ENCODE measurements around the gene AP4B1. TPM values are rescaled to one million over a fixed set of nuclear protein-coding genes. Genes with fewer than 3 reads are reported as not detected.
"Not testable (repeated sequence)": the region's sequence is repeated elsewhere in the genome, so short reads cannot be mapped to it uniquely, and the experiment has no call there.

Gene AP4B1
- total RNA-seq, 1 experiment from 2014 or later = 55.9 TPM

DNA sequence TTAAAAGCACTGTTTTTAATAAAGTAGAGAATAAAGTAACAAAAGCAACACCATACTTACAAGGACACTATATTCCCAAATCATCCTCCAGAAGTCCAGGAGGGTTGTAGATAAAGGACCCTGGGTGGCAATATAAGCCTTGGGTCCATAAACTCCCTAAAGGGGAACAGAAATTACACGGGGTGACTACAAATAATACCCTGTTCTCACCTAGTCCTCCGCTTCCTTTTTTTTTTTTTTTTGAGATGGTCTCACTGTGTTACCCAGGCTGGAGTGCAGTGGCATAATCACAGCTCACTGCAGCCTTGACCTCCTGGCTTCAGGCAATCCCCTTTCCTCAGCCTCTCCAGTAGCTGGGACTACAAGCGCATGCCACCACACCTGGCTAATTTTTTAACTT is 46.2 kb downstream of the AP4B1 start:
- no peak for DNase-seq (ENCODE audit: low read depth)

DNA sequence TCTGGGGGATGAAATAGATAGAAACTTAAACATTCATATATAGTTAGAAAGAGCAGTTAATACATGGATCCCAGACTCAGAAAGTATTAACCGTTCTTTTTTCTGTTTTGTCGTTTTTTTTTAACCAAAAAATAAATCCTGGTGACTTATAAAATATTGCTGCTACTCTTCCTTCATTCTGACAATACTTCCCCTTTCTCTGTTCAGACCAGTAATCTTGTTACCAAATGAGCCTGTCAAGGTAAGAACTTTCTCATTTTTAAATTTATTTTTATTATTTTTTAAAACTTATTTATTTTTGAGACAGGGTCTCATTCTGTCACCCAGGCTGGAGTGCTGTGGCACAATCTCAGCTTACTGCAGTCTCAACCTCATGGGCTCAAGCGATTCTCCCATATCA is 46.8 kb downstream of the AP4B1 start:
- no peak for DNase-seq (ENCODE audit: low read depth)

DNA sequence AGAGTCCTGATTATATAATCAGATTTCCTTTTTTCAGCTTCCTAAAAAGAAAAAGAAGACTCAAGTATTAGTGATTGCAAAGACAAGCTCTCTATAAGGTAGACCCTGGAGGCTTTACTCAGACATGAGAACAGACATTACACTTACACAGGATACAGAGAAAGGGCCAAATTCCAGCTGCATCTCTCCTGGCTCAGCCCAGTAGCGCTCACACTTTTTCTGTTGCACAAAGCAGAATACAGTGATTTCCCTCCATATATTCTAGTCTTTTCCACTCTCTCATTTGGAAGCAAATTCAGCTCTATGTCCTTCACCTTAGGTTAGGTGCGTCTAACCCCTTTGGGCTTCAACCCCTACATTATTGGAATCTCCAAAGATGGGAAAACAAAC is 48.2 kb downstream of the AP4B1 start:
- no peak for DNase-seq (ENCODE audit: low read depth)

DNA sequence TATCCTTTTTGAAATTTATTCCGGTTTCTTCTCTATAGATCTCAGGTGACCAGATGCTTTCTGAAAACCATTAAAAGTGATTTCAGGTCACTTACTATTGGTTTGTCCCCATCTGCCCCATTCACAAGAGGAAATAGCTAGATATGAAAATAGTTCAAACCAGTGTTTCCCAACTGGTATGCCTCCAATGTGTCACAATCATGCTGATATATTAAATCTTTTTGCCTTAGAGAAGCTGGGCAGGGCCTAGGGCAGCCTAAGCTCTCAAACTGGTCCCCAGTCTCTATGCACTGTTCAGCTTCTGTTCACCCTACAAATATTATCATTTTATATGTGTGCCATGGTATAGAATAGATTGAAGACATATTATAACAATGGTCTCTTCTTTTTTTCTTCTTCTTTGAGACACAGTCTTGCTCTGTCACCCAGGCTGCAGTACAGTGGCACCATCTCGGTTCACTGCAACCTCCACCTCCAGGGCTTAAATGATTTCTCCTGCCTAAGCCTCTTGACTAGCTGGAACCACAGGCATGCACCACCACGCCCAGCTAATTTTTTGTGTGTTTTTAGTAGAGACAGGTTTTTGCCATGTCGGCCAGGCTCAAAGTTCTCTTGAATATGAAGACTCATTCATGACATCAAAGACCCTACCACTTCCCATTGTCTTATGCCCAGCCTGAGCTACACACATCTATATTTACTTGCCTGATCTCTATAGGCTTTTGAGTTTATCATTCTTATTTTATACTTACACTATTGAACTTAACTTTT is 48.8 kb downstream of the AP4B1 start:
- no peak for DNase-seq (ENCODE audit: low read depth)

DNA sequence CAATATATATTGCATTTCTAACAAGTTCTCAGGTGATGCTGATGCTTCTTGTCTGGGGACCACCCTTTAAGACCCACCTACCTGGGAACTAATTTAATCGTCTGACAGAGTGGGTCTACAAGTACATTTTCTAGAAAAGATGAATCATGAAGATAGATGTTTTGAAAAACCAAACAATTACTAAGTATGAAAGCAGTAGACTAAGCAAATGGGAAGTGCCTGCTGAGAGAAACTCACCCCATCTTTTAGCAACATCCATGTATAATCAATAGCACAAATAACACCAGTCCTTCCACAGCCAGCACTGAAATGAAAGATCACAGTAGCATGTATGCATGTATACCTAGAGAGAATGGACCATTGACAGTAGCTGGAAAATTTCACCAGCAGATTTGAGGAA is 50.4 kb downstream of the AP4B1 start:
- DNase-seq (ENCODE audit: low read depth) = no peak

DNA sequence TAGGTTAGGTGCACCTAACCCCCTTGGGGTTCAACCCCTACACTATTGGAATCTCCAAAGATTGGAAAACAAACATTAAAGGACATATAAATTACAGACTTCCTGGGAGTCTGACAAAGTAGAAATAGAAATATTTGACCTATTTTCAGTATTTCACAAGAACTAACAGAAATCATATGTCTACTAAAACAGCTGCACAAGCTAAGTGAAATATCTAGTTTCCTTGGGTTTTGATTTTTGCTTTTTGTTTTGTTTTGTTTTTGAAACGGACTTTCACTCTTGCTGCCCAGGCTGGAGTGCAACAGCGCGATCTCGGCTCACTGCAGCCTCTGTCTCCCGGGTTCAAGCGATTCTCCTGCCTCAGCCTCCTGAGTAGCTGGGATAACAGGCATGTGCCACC is 51.9 kb downstream of the AP4B1 start:
- not testable (repeated sequence) for DNase-seq (ENCODE audit: low read depth)

DNA sequence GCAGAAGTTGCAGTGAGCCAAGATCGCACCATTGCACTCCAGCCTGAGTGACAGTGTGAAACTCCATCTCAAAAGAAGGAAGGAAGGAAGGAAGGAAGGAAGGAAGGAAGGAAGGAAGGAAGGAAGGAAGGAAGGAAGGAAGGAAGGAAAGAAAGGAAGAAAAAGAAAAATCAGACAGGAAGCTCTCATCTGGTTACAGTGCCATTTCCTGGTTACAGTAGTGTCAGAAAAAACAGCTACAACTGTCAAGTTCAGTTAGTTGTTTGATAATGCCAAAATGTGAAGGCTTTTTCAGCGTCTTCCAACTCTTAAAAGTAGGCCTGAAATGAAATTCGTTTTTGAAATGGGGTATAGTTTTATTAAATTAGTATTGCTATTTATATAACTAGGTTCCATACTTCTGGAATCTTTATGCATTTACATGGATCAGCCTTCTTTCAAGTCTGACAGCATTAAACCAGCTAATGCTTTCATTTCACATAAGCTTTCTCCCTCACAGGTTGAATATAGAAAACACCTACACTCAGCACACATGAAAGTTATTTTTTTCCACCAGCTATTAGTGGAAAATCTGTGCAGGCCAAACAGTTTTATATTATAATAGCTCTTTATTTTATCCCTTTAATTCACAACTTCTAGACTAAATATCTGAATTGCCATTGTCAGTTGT is 54.3 kb downstream of the AP4B1 start:
- no peak for DNase-seq (ENCODE audit: low read depth)

DNA sequence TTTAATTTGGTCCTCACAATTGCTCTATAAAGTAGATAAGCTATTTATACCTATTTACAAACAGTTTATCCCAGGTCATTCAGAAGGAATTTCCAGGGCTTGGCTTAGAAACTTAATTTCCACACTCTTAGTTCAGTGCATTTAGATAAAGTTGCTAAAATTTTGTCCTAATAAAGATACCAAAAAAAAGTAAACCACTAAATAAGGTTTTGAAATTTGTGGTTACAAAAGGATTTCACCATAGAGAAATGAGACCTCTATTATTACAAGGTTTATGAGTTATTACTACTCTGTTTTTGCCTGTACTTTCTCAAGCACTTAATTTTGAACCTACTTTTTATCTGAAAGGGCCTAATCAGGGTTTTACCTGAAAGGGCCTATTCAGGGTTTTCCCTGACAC is 55.5 kb downstream of the AP4B1 start:
- no peak for DNase-seq (ENCODE audit: low read depth)

DNA sequence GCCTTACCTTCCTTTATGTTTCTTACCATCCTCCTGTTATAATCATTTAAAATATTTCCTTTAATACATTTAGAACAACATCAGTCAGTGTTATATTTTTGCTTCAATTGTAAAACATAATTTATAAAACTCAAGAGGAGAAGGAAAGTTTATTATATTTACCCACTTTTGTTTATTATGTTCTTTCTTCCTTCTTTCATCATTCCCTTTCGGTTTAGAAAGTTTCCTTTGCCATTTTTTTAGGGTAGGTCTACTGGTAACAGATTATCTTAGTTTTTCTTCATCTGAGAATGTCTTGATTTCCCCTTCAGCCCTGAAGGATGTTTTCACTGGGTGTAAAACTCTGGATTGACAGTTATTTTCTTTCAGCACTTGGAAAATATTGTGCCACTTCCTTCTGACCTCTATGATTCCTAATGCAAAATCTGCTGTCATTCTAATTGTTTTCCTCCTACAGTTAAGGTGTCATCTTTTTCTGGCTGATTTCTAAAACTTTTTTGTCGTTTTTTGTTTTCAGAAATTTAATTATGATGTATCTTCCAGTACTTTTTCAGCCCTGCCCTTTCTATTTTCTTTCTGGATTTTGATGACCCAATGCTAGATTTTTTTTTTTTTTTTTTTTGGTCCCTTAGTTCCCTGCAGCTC is 58.1 kb downstream of the AP4B1 start:
- no peak for DNase-seq (ENCODE audit: low read depth)

Other genes starting within 250 kb of the AP4B1 start
- gene PHTF1, start 145.3 kb downstream of the AP4B1 start, total RNA-seq (2014; rRNA removed; shearing (Covaris generic)) = 89.4 and 93.0 TPM in 2 replicates
- gene RSBN1, start 92.3 kb downstream of the AP4B1 start, total RNA-seq (2014; rRNA removed; shearing (Covaris generic)) = 8.9 and 11.8 TPM in 2 replicates
- 1.5 and 4.1 TPM in 2 replicates for gene PTPN22, start 33.1 kb downstream of the AP4B1 start, total RNA-seq (2014; rRNA removed; shearing (Covaris generic))
- 0.06 and 0.12 TPM in 2 replicates for gene BCL2L15, start 17.2 kb downstream of the AP4B1 start, total RNA-seq (2014; rRNA removed; shearing (Covaris generic))
- 15.3 and 19.5 TPM in 2 replicates for gene DCLRE1B, start 527 bp upstream of the AP4B1 start, total RNA-seq (2014; rRNA removed; shearing (Covaris generic))
- gene HIPK1, start 24.5 kb upstream of the AP4B1 start, total RNA-seq (2014; rRNA removed; shearing (Covaris generic)) = 20.0 and 22.3 TPM in 2 replicates
- 2.3 and 2.4 TPM in 2 replicates for gene OLFML3, start 74.7 kb upstream of the AP4B1 start, total RNA-seq (2014; rRNA removed; shearing (Covaris generic))
- gene SYT6, start 249.1 kb upstream of the AP4B1 start, total RNA-seq (2014; rRNA removed; shearing (Covaris generic)) = not detected in 2 replicates

All from Daoy (cell line).